ENCODE measurements around the gene AGPAT2. TPM values are rescaled to one million over a fixed set of nuclear protein-coding genes. Genes with fewer than 3 reads are reported as not detected.
"Not testable (repeated sequence)": the region's sequence is repeated elsewhere in the genome, so short reads cannot be mapped to it uniquely, and the experiment has no call there.

Gene AGPAT2
- total RNA-seq, 1 donor from 2014 or later = 213 TPM

DNA sequence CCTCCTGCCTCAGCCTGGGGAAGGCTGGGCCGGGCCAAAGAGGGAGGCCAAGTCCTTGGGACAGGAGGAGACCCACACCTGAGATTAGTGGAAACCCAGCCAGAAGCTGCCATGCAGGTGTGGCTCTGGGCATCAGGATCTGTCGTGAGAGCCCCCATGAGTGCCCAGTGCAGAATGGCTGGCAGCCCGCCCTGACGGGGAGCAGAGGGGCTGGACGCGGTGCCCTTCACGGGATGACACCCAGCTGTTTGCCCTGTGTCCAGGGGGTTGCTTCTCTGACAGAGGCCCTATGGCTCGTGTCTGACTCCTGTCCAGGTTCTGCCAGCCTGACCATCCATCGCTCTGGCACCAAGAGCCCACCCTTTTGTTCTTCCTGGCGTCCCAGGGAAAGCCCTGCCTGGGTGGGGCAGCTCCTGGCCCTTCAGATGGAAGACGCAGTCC lies 33.7 kb upstream of the AGPAT2 start:
- ATAC-seq (peak; percentile 4), DNase-seq (ENCODE audit: low spot score) (no peak)

DNA sequence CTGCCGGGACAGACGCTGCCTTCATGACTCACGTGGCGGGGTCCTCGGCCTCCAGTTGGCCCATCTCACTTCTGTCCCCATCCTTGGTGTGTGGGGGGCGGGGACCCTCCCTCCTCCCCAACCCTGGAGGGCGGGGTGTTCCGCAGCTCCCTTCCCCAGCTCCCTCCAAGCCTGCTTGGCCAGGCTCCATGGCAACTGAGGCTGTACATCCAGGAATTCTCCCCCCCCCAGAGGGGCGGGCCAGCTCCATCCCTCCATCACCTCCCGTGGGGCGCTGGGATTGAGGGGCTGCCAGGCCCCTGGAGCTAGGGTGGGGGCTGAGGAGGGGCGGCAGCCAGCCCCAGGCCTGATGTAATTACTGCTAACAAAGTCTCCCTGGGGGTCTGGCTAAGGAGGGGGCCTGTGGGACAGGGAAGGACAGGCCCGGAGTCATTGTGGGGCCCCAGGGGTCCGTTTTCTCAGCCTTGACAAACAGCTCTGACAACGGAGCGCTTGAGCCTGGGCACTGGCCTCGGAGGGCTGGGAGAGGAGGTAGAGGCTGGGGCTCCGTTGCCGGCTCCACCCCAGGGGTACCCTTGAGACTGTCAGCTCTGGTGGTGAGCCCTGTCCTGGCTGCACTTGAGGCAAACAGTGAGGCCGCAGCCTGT lies 33.1 kb upstream of the AGPAT2 start:
- peak; percentile 2 for ATAC-seq

DNA sequence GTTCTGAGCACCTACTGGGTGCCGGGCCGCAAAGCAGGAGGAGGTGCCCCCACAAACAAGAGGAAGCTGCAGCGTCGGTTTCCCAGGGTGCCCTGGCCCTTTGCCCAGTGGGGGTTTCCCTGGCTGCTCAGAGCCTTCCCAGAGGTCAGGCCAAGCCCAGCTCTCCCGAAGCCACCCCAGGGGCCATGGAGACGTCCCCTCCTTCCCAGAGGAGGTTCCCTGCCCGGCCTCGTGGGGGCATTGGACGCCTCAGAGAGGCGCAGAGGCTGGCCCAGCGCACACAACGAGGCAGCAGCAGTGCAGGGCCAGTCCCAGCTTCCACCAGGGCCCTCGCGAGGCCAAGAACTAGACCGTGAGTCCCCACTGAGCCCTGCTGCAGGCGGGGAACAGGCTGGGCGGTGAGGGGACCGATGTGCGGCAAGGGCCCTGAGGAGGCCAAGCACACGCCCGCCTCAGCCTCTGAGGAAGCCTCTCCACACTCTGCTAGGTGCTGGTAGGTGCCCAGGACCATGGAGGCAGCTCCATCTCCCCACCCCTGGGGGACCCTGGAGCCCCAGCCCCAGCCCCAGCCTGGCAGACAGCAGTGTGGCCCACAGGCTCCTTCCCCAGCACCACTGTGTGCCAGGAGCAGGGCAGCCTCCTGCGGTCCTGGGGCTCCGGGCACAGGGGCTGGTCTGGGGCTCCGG lies 32.1 kb upstream of the AGPAT2 start:
- DNase-seq (ENCODE audit: low spot score) (no peak), ATAC-seq (peak; percentile 16)

More for the DNA sequence above, 33.1 kb upstream of the AGPAT2 start:
- no peak for DNase-seq (ENCODE audit: low spot score)

DNA sequence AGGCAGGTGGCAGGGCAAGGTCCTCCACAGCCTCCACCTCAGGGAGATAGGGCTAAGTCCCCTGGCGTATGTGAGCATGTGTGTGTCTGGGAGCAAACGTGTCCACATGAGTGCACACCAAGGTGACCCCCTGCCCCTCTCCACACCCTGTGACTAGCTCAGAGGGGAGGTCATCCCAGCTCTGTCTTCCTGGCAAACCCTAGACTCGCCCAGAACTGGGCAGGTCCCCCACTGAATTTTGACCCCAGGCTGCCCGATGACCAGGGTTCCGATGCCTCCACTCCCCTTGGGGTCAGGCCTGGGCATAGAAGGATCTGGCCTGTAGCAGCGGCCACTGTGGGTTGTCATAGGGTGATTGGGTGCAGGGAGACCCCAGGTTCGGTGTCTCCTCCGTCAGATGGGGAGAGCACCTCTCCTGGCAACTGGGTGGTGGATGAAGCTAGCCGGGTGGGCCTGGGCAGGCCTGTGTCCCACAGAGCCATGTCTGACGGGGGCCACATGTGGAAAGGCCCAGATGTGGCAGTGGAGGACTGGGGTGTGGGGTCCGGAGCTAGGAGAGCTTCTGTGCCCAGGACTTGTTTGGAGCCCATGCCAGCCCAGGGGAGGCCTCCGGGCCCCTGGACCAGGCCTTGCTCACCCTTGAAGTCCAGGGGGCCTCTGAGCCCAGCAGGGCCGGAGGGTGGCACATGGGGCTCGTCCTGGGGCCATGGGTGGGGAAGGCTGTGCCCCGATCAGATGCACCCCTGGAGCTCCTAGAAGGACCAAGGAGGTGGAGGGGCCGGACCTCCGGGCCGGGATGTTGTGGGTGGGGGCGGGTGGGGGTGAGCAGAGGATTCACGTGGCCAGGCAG lies 31.3 kb upstream of the AGPAT2 start:
- ATAC-seq (no peak), DNase-seq (ENCODE audit: low spot score) (no peak)

DNA sequence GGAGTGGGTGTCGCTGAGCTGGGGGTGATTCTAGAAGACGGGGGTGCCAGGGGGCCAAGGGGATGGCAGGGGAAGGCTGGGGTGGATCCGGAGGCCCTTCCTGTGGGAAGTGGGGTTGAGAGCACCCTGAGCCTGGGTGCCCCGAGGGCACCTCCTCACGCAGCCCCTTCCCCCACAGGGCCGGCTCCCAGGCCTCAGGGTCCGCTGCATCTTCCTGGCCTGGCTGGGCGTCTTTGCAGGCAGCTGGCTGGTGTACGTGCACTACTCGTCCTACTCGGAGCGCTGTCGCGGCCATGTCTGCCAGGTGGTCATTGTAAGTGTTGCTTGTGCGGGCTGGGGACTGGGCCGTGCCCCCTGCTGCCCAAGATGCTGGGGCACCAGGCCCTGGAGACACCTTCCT lies 30.1 kb upstream of the AGPAT2 start:
- ATAC-seq (no peak), DNase-seq (ENCODE audit: low spot score) (no peak)

DNA sequence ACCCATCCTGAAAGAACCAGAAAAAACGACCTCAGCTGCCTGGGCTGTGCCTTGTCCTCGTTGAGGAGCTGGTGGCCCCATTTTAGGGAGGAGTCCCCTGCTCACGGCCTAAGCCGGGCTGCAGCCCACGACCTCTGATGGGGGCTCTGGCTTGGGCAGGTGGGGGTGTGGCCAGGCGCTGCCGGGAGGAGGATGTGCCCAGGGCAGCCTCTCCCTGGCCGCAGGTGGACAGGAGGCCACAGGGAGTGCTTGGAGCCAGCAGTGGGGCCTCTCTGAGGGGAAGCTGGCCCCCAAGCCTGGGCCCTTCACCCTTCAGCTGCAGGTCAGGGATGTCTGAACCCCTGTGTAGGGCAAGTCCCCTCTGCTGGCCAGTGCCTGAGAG lies 27.6 kb upstream of the AGPAT2 start:
- ATAC-seq (no peak), DNase-seq (ENCODE audit: low spot score) (no peak)

DNA sequence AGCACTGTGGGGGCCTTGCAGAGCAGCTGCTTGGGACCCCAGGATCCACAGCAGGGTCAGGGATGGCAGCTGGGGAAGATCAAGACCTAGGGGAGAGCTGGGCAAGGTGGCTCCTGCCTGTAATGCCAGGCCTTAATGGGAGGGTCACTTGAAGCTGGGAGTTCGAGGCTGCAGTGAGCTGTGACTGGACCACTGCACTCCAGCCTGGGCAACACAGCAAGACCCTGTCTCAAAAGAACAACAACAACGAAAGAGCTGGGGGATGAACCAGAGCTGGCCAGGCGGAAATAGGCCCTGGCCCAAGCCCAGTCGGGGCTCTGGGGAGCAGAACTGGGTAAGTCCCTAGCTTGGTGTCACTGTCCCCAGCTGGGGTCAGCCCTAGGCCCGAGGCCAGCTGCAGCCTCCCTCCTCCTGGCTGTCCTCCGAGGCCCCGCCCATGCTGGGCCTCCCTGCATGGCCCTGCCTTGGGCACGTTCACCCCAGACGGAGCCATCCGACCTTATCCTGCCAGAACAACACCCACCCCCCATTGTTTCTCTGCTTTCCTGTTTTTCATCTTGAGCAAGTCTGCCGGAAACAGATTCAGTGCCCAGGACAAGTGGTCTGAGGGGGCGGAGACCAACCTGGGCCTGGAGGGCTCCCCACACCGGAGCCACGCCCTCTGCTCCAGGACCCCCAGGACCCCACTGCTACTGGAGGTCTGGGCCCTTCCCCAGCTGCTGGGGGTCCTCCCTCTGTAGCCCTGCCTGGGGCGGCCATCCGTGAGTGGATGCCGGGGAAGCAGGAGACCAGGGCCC lies 27.0 kb upstream of the AGPAT2 start:
- peak; percentile 37 for ATAC-seq
- DNase-seq (ENCODE audit: low spot score) = no peak

DNA sequence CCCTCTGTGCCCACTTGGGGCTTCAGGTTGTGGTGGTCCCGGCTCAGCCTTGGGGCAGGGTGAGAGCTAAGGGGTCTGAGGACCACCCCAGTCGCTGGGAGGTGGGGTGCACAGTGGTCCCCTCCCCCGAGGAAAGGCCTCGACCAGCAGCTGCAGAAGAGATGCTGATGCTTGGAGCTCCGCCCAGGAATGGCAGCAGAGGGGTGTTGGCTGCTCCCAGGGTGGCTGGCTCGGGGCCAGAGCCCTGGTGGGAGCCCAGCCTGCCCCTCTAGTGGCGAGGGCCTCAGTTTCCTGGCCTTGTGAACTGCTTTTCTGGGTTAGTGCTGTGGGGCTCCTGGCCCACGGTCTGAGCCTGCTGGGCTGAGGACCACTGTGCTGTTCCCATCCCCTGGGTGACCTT lies 26.3 kb upstream of the AGPAT2 start:
- DNase-seq (ENCODE audit: low spot score) (no peak), ATAC-seq (no peak)

DNA sequence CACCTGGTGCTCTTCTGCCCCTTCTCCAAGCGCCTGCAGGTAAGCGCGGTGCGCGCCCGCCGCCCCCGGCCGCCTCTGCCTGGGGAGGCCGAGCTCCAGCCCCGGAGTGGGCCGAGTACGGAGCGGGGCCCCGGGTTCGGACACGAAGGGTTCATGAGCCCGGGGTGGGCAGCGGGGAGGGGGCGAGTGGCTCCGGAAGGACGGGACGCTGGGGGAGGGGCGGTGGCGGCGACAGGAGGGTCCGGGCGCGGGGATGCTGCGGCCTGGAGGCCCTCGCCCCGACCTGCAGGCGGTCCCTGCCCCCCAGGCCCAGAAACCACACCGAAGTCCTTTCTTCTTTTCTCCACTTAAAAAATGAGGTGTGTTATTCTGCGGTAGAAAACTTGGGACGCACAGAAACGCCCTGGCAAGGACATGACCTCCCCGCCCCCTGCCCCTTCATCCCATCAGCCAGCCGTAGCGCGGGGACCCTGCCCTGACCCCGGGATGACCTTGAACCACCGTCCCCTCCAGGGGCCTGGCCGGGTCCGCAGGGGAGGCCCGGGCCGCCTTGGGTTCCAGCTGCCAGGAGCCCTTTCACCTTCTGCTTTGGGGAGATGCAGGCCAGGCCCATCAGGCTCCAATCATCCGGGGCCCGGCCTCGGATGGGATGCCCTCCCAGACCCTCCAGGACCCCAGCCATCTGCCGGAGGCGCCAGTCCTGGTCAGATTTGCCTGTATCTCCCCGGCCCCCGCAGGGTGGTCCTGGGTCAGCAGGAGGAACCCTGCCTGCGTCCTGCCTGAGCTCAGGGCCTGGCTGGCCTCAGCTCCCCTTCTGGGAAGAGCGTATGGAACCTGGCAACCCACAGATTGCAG lies 25.7 kb upstream of the AGPAT2 start:
- no peak for DNase-seq (ENCODE audit: low spot score)
- ATAC-seq = peak; percentile 4

DNA sequence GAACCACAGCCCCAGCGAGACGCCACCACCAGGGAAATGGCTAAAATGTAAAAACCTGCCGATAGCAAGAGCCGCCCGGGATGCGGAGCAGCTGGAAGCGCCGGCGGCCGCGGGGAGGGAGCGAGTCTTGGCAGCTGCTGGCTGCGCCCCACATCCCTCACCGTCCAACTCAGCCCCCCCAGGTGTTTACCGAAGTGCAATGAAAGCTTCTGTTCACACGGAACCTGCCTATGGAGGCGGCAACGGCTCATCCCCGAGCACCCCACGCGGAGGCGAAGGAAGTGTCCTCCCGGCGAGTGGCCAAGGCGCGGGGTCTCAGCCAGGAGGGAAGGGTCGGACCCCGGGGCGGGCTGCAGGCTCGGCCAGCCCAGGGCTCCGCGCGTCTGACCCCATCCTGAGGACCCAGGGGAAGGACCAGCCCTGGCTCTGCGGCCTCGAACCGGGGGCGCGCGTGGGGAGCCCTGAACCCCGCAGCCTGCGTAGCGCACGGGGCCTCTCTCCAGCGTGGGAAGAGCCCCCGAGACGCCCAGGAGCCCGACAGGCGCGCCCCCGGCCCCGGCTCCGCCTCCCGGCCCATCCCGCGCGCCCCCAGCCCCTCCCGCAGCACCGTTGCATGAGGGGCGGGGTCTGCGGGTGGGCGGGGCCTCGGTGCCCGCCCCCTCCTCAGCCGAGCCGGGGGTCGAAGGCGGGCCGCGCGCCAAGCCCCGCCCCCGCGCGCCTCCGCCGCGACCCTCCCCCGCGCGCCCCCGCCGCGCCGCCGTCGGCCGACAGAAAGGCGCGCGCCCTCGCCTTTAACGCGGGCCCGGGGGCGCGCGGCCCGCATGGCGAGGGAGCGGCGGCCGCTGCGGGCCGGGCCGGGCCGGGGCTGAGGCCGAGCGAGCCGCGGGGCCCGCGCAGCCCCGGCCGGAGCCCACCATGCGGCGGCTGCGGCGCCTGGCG lies 24.8 kb upstream of the AGPAT2 start, which contains the start of gene DIPK1B:
DIPK1B (plus strand) TSS at position 822 of the 939 bp plus-strand sequence; CDS start at position 916, 94 bp downstream.
- no peak for DNase-seq (ENCODE audit: low spot score)
- peak; percentile 24 for ATAC-seq

DNA sequence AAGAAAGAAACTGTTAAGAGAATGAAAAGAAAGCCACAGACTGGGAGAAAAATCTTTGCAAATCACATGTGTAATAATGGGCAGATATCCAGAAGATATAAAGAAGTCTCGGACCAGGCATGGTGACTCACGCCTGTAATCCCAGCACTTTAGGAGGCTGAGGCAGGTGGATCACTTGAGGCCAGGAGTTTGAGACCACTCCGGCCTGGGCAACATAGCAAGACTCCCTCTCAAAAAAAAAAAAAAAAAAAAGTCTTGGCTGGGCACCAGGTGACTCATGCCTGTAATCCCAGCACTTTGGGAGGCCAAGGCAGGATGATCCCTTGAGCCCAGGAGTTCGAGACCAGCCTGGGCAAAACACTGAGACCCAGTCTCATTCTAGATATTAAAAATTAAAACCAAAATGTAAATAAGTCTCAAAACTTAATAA lies 24.0 kb upstream of the AGPAT2 start:
- not testable (repeated sequence) for ATAC-seq; DNase-seq (ENCODE audit: low spot score)

DNA sequence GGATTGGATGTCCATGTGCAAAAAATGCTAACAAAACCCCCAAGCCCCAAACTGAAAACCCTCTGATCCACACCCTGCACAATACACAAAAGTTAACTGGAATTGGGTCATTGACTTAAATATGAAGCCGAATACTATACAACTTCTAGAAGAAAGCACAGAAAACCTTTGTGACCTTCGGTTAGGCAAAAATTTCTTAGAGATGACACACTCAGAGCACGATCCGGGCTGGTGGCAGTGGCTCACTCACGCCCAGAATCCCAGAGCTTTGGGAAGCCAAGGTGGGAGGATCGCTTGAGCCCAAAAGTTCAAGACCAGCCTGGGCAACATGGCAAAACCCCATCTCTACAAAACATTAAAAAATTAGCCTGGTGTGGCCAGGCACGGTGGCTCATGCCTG lies 23.3 kb upstream of the AGPAT2 start:
- ATAC-seq (no peak), DNase-seq (ENCODE audit: low spot score) (no peak)

DNA sequence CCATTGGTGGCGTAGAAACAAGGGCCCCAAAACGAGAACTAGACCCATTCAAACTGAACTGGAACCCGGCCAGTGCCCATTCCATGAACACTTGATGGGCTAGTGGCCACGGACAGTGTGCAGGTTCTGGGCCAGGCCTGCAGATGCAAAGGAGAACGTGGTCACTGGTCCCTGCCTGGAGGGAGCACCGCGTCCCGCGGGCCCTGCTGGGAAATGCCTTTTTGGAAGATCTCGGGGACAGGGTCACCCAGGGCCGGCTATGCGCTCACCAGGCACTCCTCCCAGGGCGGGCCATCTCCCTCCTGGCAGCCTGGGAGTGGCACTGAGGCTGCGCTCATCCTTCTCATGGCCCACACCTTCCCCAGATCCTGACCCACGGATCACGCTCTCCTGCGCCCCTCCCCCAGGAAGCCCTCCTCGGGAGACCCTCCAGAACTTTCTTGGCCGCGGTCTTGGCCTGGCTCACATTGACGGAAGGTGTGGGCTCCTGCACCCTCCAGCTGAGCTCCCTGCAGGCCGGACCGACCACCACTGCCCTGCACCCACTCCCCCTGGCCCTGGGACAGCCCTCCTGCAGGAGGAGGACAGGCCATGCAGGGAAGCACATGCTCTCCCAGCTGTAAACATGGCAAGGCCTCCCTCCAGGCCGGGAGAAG lies 22.3 kb upstream of the AGPAT2 start:
- ATAC-seq (no peak), DNase-seq (ENCODE audit: low spot score) (no peak)

DNA sequence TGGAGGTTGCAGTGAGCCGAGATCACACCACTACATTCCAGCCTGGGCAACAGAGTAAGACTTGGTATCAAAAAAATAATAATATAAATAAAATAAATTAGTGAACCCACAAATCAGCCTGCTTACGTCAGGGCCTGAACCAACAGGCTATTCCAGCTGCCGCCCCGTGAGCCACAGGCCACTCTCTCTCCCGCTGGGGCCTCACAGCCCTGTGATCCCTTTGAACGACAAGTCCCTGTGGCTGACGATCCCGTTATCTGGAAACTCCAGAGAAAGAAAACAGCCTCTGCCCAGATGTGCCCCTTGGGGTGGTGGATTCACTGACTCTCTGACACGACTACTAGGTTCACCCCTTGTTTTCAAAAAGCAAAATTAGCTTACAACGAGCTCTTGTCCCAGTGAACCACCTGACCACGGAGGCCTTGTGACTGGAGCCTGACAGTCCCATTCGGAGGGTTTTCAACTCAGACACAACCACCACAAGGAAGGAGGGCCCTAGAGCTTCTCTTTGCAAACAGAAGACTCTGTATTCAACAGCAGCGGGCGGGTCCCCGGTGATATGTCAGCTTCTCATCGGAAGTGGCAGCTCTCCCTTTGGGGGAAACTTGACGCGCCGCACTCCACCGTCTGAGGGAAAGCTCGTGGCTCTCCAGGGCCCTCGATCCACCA lies 20.7 kb upstream of the AGPAT2 start:
- ATAC-seq = no peak
- no peak for DNase-seq (ENCODE audit: low spot score)

DNA sequence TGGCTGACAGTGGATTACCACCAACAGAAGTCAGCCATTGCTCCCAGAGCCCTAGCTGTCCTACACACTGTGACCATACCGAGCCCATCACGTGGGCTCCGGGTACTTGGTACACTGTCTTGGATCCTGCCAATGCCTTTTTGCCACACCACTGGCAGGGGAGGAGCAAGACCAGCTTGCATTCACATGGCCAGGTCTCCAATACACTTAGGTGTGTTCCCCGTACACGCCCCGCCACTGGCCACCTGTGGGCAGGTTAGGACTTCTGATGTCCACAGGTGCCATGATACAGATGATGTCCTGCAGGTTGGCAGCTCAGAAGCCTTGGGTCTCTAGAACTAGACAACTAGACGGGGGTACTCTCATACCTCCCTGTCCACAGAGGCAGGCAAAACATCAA lies 19.8 kb upstream of the AGPAT2 start:
- ATAC-seq (no peak), DNase-seq (ENCODE audit: low spot score) (no peak)

DNA sequence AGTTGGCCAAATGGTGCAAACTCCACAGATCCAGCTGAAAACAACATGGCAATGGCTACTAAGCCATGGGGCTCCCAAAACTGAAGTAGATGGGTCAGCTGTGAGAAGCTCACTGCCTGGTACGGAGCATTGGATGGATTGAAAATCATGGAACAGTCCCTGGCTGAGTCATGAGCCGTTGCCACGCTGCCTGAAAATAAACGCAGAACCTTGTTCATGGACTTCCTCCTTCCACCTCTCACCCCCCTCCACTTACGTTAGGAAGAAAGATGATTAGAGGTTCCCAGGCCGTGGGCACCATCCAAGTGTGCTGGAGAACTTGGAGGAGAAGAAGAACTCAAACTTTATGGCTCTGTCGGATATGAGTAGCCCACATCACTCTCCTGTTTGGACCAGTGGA lies 18.3 kb upstream of the AGPAT2 start:
- no peak for DNase-seq (ENCODE audit: low spot score)
- ATAC-seq = no peak

DNA sequence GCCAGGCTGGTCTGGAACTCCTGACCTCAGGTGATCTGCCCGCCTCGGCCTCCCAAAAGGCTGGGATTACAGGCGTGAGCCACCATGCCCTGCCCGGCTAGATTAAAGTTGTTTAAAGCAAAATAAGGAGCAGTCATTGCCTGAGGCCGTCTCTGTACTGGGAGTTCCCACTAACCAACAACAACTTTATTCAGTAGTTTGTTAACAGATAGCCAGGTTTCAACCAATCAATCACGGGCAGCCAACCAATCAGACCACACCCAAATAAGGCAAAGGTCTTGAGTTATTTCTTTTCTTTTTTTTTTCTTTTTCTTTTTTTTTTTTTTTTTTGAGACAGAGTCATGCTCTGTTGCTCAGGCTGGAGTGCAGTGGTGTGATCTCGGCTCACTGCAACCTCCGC lies 17.5 kb upstream of the AGPAT2 start:
- not testable (repeated sequence) for ATAC-seq; DNase-seq (ENCODE audit: low spot score)

All from left lobe of liver (tissue), 2 donors.